Endodermal cell (in vitro differentiated cells): Measurements from ENCODE around the gene NECTIN3. TPM values are rescaled to one million over a fixed set of nuclear protein-coding genes. Genes with fewer than 3 reads are reported as not detected.

Experiments used
- DNase-seq: peaks from one replicate; pipeline ENCODE4 v3.0.0-alpha.2; 2017
- H3K27ac ChIP-seq: 2 replicates; pipeline ENCODE4 v1.5.1; 2013; ENCODE audit warnings: mild to moderate bottlenecking, low read depth, low read length, moderate library complexity
- H3K27me3 ChIP-seq: 2 replicates; pipeline ENCODE4 v1.6.1; 2013; ENCODE audit warnings: mild to moderate bottlenecking, low read length, moderate library complexity; ENCODE audit not compliant: insufficient read depth, control insufficient read depth, poor library complexity, severe bottlenecking
- H3K36me3 ChIP-seq: 2 replicates; pipeline ENCODE4 v1.7.0; 2013; ENCODE audit warnings: mild to moderate bottlenecking, low read length, moderate library complexity; ENCODE audit not compliant: control insufficient read depth, insufficient read depth
- H3K4me1 ChIP-seq: one replicate; pipeline ENCODE4 v1.7.0; 2013; ENCODE audit warnings: low read length; ENCODE audit not compliant: control insufficient read depth, insufficient read depth
- H3K4me3 ChIP-seq: 2 replicates; pipeline ENCODE4 v1.5.1; 2013; ENCODE audit warnings: mild to moderate bottlenecking, low read length, moderate library complexity
- H3K9ac ChIP-seq: 2 replicates; pipeline ENCODE4 v1.6.1; 2013; ENCODE audit warnings: mild to moderate bottlenecking, low read length, moderate library complexity; ENCODE audit not compliant: poor library complexity, severe bottlenecking; ENCODE audit errors: extremely low read depth
- H3K9me3 ChIP-seq: 2 replicates; pipeline ENCODE4 v1.6.1; 2013; ENCODE audit warnings: mild to moderate bottlenecking, low read length, moderate library complexity; ENCODE audit not compliant: control insufficient read depth
- H3K27ac Mint-ChIP-seq: 2 replicates; pipeline ENCODE4 v1.8.0; 2020; ENCODE audit warnings: mixed read lengths
- H3K27me3 Mint-ChIP-seq: 2 replicates; pipeline ENCODE4 v1.8.0; 2021; ENCODE audit warnings: mild to moderate bottlenecking, mixed read lengths; ENCODE audit not compliant: insufficient read depth
- H3K36me3 Mint-ChIP-seq: 2 replicates; pipeline ENCODE4 v1.8.0; 2020; ENCODE audit warnings: low read depth, mixed read lengths
- H3K4me1 Mint-ChIP-seq: 2 replicates; pipeline ENCODE4 v1.8.0; 2020; ENCODE audit warnings: mixed read lengths
- H3K4me3 Mint-ChIP-seq: 2 replicates; pipeline ENCODE4 v1.8.0; 2020; ENCODE audit warnings: mild to moderate bottlenecking, moderate library complexity, mixed read lengths
- H3K9me3 Mint-ChIP-seq: 2 replicates; pipeline ENCODE4 v1.8.0; 2020; ENCODE audit warnings: mild to moderate bottlenecking, mixed read lengths
- CTCF ChIP-seq: fragments of 200-600 bp; sonication (generic); conservative IDR thresholded peaks from 2 replicates; pipeline ENCODE4 v1.5.0; 2021; ENCODE audit warnings: antibody characterized with exemption, mild to moderate bottlenecking
- WGBS, 2 experiments: methylation state at CpG; one replicate each; pipeline versions ENCODE4 v1.1.5 to v1.1.7; 2013; ENCODE audit warnings: missing lambda C conversion rate in 2 of 2, mixed read lengths in 1 of 2; ENCODE audit not compliant: insufficient coverage in 1 of 2, insufficient read length in 1 of 2; 5-methylcytosine and 5-hydroxymethylcytosine counted together
- total RNA-seq, 2 donors: library from RNA; stranded (reverse); fragmentation: NEBNext Ultra II Directional in 1 of 2; extraction: Animal tissue kit (Norgen Biotek cat#: 25700) in 1 of 2; gene quantifications; 2 replicates in 1 of 2; 3 replicates in 1 of 2; pipeline ENCODE4 v1.2.1, GENCODE V29; 2021

The NECTIN3 gene
- total RNA-seq, 2 donors from 2014 or later = 16.4 to 18.9 TPM

DNA sequence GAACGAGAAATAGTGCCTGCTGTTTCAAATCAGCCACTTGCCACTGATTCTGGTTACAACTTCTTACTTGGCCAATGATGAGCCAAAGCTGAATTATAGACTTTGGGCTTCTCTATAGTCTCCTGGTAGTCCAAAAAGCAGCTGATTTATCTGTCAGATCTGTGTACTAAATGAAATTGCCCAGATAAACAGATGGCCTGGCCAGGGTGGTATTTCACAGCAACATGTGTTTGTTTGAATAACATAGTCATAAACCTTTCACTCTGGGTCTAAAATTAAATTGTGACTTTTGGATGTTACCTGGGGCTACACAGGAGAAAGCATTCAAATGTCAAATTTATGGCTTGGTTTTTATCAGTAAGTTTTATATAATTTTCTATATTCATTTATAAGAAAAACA is 147.0 kb downstream of the NECTIN3 start:
- WGBS, 2 experiments = 90 to 92% methylated on average over 1 of the region's 1 CpG
- H3K9me3 Mint-ChIP-seq = no peaks in the 10 kb centered on the region
- no peak for TF ChIP-seq CTCF

GRCh38 chr3:111227216-111227615 is 155.6 kb downstream of the NECTIN3 start:
- peaks cover 15% of the 10 kb centered on the region for H3K9me3 Mint-ChIP-seq
- no peak overlapping the region for H3K9ac ChIP-seq

More for the DNA sequence above, 147.0 kb downstream of the NECTIN3 start:
- Histone ChIP-seq H3K4me1 (no peaks in the 10 kb centered on the region), H3K9ac (no peak overlapping the region), H3K27ac (no peak overlapping the region), H3K4me3 (no peak overlapping the region), H3K9me3 (no peaks in the 10 kb centered on the region), H3K27me3 (no peaks in the 10 kb centered on the region), H3K36me3 (no peaks in the 10 kb centered on the region)
- Mint-ChIP-seq H3K36me3 (no peaks in the 10 kb centered on the region), H3K4me1 (no peaks in the 10 kb centered on the region), H3K4me3 (no peak overlapping the region), H3K27ac (no peak overlapping the region), H3K27me3 (no peaks in the 10 kb centered on the region)
- DNase-seq = no peak

GRCh38 chr3:111229301-111229700 is 157.7 kb downstream of the NECTIN3 start:
- Histone ChIP-seq H3K9me3 (peaks cover 23% of the 10 kb centered on the region), H3K9ac (no peak overlapping the region), H3K4me1 (no peaks in the 10 kb centered on the region), H3K36me3 (no peaks in the 10 kb centered on the region), H3K4me3 (no peak overlapping the region), H3K27ac (no peak overlapping the region), H3K27me3 (no peaks in the 10 kb centered on the region)
- Mint-ChIP-seq H3K27me3 (no peaks in the 10 kb centered on the region), H3K4me3 (no peak overlapping the region), H3K9me3 (peaks cover 15% of the 10 kb centered on the region), H3K36me3 (no peaks in the 10 kb centered on the region), H3K4me1 (peaks cover 7% of the 10 kb centered on the region), H3K27ac (no peak overlapping the region)
- DNase-seq = no peak
- WGBS, 2 experiments = 92 to 93% methylated on average over 3 of the region's 3 CpGs
- no peak for TF ChIP-seq CTCF

More at GRCh38 chr3:111227216-111227615, 155.6 kb downstream of the NECTIN3 start:
- H3K27me3 Mint-ChIP-seq = no peaks in the 10 kb centered on the region
- peaks cover 18% of the 10 kb centered on the region for H3K9me3 ChIP-seq
- peaks cover 4% of the 10 kb centered on the region for H3K4me1 Mint-ChIP-seq
- H3K36me3 ChIP-seq = no peaks in the 10 kb centered on the region
- H3K4me3 Mint-ChIP-seq = no peak overlapping the region
- no peaks in the 10 kb centered on the region for H3K27me3 ChIP-seq
- H3K4me1 ChIP-seq = no peaks in the 10 kb centered on the region
- no peak for TF ChIP-seq CTCF
- no peak overlapping the region for H3K4me3 ChIP-seq
- H3K27ac Mint-ChIP-seq = no peak overlapping the region
- H3K36me3 Mint-ChIP-seq = no peaks in the 10 kb centered on the region
- DNase-seq = no peak
- H3K27ac ChIP-seq = no peak overlapping the region
